MCF 10A (cell line): Measurements from ENCODE around the gene DHPS. TPM values are rescaled to one million over a fixed set of nuclear protein-coding genes. Genes with fewer than 3 reads are reported as not detected.

Source experiments
- BruUV-seq: library from RNA; stranded (reverse); fragments of 400-500 nt; replicated peaks from 2 replicates; lab custom pipeline; 2021; lab: Mats Ljungman, UMichigan
- CTCF ChIA-PET: fragments of 300-600 bp; sonication (Branson Sonifier 250); formaldehyde crosslinking; extraction: SDS; loops from one replicate; lab custom pipeline; 2021; ENCODE audit warnings: antibody characterized with exemption, inconsistent platforms; lab: Yijun Ruan, JAX
- POLR2A ChIA-PET: fragments of 300-600, 350-650 bp; sonication (Branson Sonifier 250); formaldehyde crosslinking; extraction: SDS; loops from one replicate; lab custom pipeline; 2020; ENCODE audit warnings: antibody characterized with exemption, inconsistent platforms; lab: Yijun Ruan, JAX
- DNase-seq: peaks from one replicate; pipeline ENCODE4 v3.0.0-alpha.2; 2018; ENCODE audit not compliant: unreplicated experiment
- H3K27ac Mint-ChIP-seq: one replicate; pipeline ENCODE4 v1.8.0; 2022; ENCODE audit warnings: mild to moderate bottlenecking, low read depth, mixed read lengths; ENCODE audit not compliant: unreplicated experiment
- H3K27me3 Mint-ChIP-seq: one replicate; pipeline ENCODE4 v1.8.0; 2022; ENCODE audit warnings: mixed read lengths; ENCODE audit not compliant: insufficient read depth, unreplicated experiment
- H3K36me3 Mint-ChIP-seq: one replicate; pipeline ENCODE4 v1.8.0; 2022; ENCODE audit warnings: mild to moderate bottlenecking, moderate library complexity, mixed read lengths; ENCODE audit not compliant: insufficient read depth, unreplicated experiment
- H3K4me1 Mint-ChIP-seq: one replicate; pipeline ENCODE4 v1.8.0; 2022; ENCODE audit warnings: mixed read lengths; ENCODE audit not compliant: insufficient read depth, unreplicated experiment
- H3K4me3 Mint-ChIP-seq: one replicate; pipeline ENCODE4 v1.8.0; 2022; ENCODE audit warnings: mild to moderate bottlenecking, moderate library complexity, mixed read lengths; ENCODE audit not compliant: unreplicated experiment
- H3K9me3 Mint-ChIP-seq: one replicate; pipeline ENCODE4 v1.8.0; 2022; ENCODE audit warnings: mixed read lengths; ENCODE audit not compliant: unreplicated experiment
- intact Hi-C: fragments of 100-400 bp; cut with micrococcal nuclease; formaldehyde crosslinking; loops from 2 replicates; pipeline ENCODE4 v1.14.1; 2022
- total RNA-seq: library from RNA; stranded (reverse); gene quantifications from 2 replicates; pipeline ENCODE4 v1.2.3, GENCODE V29; 2022
- TF ChIP-seq, protein P1 (sequence below): fragments of 200-600 bp; IDR thresholded peaks from one replicate; pipeline ENCODE4 v1.8.0; 2022; ENCODE audit warnings: antibody characterized with exemption, mild to moderate bottlenecking; ENCODE audit not compliant: unreplicated experiment

DHPS gene
- total RNA-seq, 1 experiment from 2014 or later, result 74.2 TPM

DNA sequence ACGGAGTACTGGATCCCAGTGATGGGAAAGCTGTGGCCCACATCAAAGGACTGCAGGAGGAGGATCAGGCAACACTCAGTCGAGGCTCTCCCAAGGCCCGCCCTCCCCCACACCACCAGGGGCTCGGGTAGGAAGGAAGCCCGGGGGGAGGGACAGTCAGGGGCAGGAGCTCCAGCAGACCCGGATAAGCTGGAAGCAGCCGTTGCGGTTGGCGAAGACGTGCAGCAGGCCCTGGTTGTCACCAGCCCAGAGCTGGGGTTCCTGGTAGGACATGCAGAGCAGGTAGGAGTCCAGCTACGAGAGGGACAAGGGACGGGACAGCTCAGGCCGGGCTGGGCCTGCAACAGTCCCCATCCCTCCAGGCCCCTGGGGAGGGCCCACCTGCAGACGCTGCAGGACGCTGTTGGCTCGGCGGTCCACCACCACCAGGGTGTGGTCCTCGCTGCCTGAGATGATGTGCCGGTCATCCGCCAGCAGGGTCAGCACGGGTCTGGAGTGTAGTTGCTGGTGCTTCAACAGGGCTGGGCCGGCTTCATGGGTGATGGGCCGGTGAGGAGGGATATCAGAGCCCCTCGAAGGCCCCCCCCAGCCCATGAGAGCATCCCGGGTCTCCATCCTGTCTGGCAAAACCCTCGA is 8.0 kb upstream of the DHPS start:
- Mint-ChIP-seq H3K4me1 (no peaks in the 10 kb centered on the region), H3K36me3 (peaks cover 28% of the 10 kb centered on the region), H3K9me3 (no peaks in the 10 kb centered on the region), H3K4me3 (no peak overlapping the region), H3K27me3 (no peaks in the 10 kb centered on the region), H3K27ac (no peak overlapping the region)
- BruUV-seq, result no TSS peak
- DNase-seq, result no peak
- intact Hi-C loops, result no loop called here
- ChIA-PET POLR2A (no interaction called here), CTCF (interaction anchor here (0.6 to 1.3 kb wide), 2 partner anchors 18 to 287 kb away, joined by 3 to 4 read pairs; no protein-coding TSS in a partner anchor)
- TF ChIP-seq, protein P1, sequence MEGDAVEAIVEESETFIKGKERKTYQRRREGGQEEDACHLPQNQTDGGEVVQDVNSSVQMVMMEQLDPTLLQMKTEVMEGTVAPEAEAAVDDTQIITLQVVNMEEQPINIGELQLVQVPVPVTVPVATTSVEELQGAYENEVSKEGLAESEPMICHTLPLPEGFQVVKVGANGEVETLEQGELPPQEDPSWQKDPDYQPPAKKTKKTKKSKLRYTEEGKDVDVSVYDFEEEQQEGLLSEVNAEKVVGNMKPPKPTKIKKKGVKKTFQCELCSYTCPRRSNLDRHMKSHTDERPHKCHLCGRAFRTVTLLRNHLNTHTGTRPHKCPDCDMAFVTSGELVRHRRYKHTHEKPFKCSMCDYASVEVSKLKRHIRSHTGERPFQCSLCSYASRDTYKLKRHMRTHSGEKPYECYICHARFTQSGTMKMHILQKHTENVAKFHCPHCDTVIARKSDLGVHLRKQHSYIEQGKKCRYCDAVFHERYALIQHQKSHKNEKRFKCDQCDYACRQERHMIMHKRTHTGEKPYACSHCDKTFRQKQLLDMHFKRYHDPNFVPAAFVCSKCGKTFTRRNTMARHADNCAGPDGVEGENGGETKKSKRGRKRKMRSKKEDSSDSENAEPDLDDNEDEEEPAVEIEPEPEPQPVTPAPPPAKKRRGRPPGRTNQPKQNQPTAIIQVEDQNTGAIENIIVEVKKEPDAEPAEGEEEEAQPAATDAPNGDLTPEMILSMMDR, result no peak

DNA sequence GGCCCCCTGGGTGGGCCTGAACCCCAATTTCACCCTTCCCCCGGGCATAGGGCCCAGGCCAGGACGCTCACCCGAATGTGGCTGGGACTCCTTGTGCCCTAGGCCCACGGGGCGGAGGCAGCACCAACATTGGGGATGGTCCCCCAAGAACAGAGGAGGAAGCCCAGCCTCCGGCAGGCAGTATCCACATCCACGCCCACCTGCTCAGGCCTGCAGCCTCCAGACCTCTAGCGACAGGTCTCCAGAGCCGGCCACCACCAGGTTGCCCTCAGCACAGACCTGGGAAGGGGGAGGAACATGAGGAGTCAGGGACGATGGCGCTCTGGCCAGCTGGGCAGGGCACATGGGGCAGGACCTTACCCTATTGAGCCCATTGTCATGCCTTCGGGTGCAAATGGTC is 7.3 kb upstream of the DHPS start:
- Mint-ChIP-seq H3K27ac (no peak overlapping the region), H3K36me3 (peaks cover 28% of the 10 kb centered on the region), H3K9me3 (no peaks in the 10 kb centered on the region), H3K4me3 (no peak overlapping the region), H3K4me1 (no peaks in the 10 kb centered on the region), H3K27me3 (no peaks in the 10 kb centered on the region)
- TF ChIP-seq, protein P1, result no peak
- DNase-seq, result no peak
- intact Hi-C loops, result no loop called here
- ChIA-PET POLR2A (no interaction called here), CTCF (no interaction called here)
- BruUV-seq, result no TSS peak

DNA sequence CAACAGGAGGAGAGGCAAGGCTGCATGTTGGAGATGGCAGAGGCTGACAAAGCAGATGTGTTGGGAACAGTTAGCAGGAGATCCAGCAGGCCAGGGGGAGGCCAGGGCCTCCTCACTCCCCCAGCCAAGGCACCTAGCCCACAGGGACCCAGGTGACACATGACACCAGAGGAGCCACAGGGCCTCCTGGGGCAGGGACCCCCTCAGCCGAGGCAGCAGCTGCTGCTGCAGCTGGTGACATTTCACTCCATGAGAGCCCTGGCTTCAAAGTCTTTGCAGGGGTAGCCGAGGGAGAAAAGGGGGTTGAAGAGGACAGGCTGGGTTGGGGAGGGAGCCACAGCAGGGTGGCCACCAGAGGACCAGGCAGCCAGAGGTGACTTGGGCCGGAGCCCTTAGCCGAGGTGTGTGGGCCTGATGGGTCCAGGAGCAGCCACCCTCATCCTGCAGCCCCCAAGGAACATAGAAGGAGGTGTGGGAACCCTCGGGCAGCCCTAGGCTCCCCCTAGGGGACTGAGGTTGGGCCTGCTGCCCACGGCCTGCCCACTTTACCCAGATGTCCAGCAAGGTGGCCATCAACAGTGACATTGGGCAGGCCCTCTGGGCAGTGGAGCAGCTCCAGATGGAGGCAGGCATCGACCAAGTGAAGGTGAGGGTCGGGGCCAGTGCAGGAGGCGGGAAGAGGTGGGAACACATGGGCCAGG is 6.0 kb upstream of the DHPS start, which contains the start of gene GNG14:
Gene GNG14, plus strand, starts transcription at position 503 of the 701 bp plus-strand sequence. Its CDS starts 51 bp downstream, at position 554.
- TF ChIP-seq, protein P1, result no peak
- ChIA-PET POLR2A (interaction anchor here (0.9 kb wide), 1 partner anchor 9 kb away, joined by 3 read pairs; no protein-coding TSS in a partner anchor), CTCF (no interaction called here)
- H3K27me3 Mint-ChIP-seq, result no peaks in the 10 kb centered on the region
- H3K27ac Mint-ChIP-seq, result no peak within 1 kb of the TSS
- no peaks in the 10 kb centered on the region for H3K9me3 Mint-ChIP-seq
- no peak within 1 kb of the TSS for H3K4me3 Mint-ChIP-seq
- no peak for DNase-seq
- no peaks in the 10 kb centered on the region for H3K4me1 Mint-ChIP-seq
- BruUV-seq, result no TSS peak
- intact Hi-C loops, result no loop called here
- H3K36me3 Mint-ChIP-seq, result peaks cover 19% of the 10 kb centered on the region

DNA sequence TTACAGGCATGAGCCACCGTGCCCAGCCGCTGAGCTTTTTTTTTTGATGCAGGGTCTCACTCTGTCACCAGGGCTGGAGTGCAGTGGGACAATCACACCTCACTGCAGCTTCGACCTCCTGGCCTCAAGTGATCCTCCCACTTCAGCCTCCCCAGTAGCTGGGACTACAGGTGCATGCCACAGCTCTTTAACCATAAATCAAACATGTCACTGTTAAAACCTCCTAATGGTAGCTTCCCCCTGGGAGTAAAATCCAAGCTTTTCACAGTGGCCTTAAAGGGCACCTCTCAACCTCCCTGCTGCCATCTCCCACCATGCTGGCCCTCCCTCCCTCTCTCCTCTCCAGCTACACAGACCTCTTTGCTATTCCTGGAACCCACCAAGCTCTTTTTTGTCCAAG is 4.2 kb upstream of the DHPS start:
- ChIA-PET POLR2A (interaction anchor here (0.8 to 2.2 kb wide), 4 partner anchors 8 to 14 kb away, joined by 3 to 16 read pairs (median 4); partner anchors contain the start of gene FBXW9), CTCF (interaction anchor here (1.0 to 2.0 kb wide), 5 partner anchors 8 to 121 kb away, joined by 3 to 10 read pairs (median 4); no protein-coding TSS in a partner anchor)
- H3K27ac Mint-ChIP-seq, result no peak overlapping the region
- TF ChIP-seq, protein P1, result no peak
- no TSS peak for BruUV-seq
- H3K36me3 Mint-ChIP-seq, result peaks cover 14% of the 10 kb centered on the region
- no peaks in the 10 kb centered on the region for H3K27me3 Mint-ChIP-seq
- DNase-seq, result no peak
- no peaks in the 10 kb centered on the region for H3K9me3 Mint-ChIP-seq
- intact Hi-C loops, result no loop called here
- no peak overlapping the region for H3K4me3 Mint-ChIP-seq
- H3K4me1 Mint-ChIP-seq, result peaks cover 4% of the 10 kb centered on the region
